ENCODE data around the gene TGIF2.

Gene TGIF2

DNA sequence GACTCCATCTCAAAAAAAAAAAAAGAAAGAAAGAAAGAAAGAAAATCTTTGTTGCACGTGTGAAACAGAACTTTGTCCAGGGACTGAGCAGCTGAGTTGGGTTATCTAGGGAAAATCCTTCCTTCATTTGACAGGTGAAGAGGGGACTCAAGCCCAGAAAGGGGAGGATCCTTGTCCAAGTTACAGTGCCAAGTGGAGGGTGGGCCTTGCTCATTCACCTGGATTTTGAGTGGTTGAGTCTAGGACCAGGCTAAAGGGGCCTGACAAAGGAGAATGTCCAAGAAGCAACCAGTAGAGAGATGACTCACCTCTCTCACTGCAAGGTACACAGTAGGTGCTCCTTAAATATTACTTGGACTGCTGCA lies 2.7 kb downstream of the TGIF2 start:
- no peaks in the 10 kb centered on the region for H3K27me3 Mint-ChIP-seq
- no peak for ATAC-seq (replicated peaks; ENCODE audit: extremely low read depth, poor library complexity, severe bottlenecking)
- H3K4me3 Mint-ChIP-seq, result no peak overlapping the region

DNA sequence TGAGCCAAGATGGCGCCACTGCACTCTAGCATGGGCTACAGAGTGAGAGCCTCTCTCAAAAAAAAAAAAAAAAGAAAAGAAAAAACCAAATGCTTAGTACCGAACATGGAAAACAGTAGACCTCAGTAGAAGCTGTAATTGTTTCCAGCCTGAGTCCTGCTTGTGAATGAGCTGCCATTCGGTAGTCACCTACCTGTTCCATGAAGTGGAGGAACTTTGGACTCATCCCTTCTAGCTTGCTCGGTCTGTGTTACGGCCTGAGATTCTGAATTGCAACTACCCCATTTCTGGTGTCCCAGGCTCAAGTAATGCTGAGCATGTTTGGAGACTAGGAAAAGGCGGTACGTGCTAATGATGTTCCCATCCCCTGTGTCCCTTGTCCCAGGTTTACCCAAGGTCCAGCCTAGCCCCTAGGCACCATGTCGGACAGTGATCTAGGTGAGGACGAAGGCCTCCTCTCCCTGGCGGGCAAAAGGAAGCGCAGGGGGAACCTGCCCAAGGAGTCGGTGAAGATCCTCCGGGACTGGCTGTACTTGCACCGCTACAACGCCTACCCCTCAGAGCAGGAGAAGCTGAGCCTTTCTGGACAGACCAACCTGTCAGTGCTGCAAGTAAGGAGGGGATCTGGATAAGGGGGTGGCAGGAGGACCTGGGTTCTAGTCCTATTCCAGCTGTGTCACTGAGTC lies 5.1 kb downstream of the TGIF2 start:
- no peak for DNase-seq (ENCODE audit: low spot score in 2 of 2)
- Mint-ChIP-seq H3K9me3 (no peaks in the 10 kb centered on the region), H3K4me3 (no peak overlapping the region), H3K27ac (ENCODE audit: low read depth) (no peak overlapping the region), H3K27me3 (no peaks in the 10 kb centered on the region), H3K36me3 (ENCODE audit: insufficient read depth) (peaks cover 51% of the 10 kb centered on the region), H3K4me1 (peaks cover 27% of the 10 kb centered on the region)
- no peak for ATAC-seq (replicated peaks; ENCODE audit: extremely low read depth, poor library complexity, severe bottlenecking)

More for the DNA sequence above, 2.7 kb downstream of the TGIF2 start:
- no peaks in the 10 kb centered on the region for H3K9me3 Mint-ChIP-seq
- H3K36me3 Mint-ChIP-seq (ENCODE audit: insufficient read depth), result peaks cover 47% of the 10 kb centered on the region
- peak overlapping the region; percentile 93 for H3K27ac Mint-ChIP-seq (ENCODE audit: low read depth)
- DNase-seq (ENCODE audit: low spot score in 2 of 2), result no peak
- H3K4me1 Mint-ChIP-seq, result peaks cover 41% of the 10 kb centered on the region

DNA sequence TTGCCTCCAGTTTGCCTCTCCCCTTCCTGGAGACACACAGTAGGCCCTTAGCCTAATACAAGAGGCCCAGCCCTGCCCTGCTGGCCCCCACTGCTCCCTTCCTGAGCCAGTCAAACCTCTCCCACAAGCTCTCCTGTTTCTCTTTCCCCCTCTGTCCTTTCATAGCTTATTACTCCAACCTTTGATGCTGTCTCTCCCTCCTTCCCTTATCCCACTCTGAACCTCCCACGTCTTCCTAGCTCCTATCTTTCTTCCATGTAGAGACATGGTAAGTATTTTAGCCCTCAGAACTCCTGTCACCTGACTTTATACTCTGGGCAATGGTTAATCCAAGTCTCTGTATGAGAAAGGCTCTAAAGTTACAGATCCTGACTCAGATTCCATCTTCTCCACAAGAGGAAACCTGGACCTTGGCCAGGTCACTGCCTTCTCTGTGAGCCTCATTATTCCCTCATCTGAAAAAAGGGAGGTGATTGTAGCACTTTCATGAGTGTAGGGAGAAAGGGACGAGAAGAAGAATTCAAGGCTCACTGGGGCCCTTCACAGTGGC lies 6.7 kb downstream of the TGIF2 start:
- Mint-ChIP-seq H3K4me1 (peaks cover 24% of the 10 kb centered on the region), H3K4me3 (peak overlapping the region; percentile 13), H3K27me3 (no peaks in the 10 kb centered on the region), H3K9me3 (no peaks in the 10 kb centered on the region), H3K36me3 (ENCODE audit: insufficient read depth) (peaks cover 48% of the 10 kb centered on the region), H3K27ac (ENCODE audit: low read depth) (no peak overlapping the region)
- DNase-seq (ENCODE audit: low spot score in 2 of 2) (no peak), ATAC-seq (replicated peaks; ENCODE audit: extremely low read depth, poor library complexity, severe bottlenecking) (no peak)

DNA sequence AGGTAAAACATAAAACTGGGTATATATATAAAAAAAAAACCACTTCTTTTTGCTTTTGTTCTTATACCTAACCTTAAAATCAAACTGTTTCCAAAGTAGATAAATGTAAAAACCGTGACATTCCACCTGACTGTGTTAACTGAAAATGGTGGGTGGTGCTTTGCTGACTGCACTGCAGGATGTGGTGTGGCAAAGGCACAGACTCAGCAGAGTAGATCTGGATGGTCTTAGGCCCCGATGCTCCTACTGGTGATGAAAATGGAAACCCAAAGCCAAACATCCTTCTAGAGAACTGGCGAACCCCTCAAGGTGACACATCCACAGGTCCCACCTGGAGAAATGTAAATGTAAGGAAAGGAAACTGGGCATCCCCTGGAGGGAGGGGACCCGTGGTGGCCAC lies 8.9 kb downstream of the TGIF2 start:
- H3K27me3 Mint-ChIP-seq, result no peaks in the 10 kb centered on the region
- peaks cover 37% of the 10 kb centered on the region for H3K36me3 Mint-ChIP-seq (ENCODE audit: insufficient read depth)
- no peak overlapping the region for H3K4me3 Mint-ChIP-seq
- peak overlapping the region; percentile 73 for H3K27ac Mint-ChIP-seq (ENCODE audit: low read depth)
- H3K4me1 Mint-ChIP-seq, result peaks cover 18% of the 10 kb centered on the region
- ATAC-seq (replicated peaks; ENCODE audit: extremely low read depth, poor library complexity, severe bottlenecking) (peak; percentile 67), DNase-seq (ENCODE audit: low spot score in 2 of 2) (no peak)
- no peaks in the 10 kb centered on the region for H3K9me3 Mint-ChIP-seq

DNA sequence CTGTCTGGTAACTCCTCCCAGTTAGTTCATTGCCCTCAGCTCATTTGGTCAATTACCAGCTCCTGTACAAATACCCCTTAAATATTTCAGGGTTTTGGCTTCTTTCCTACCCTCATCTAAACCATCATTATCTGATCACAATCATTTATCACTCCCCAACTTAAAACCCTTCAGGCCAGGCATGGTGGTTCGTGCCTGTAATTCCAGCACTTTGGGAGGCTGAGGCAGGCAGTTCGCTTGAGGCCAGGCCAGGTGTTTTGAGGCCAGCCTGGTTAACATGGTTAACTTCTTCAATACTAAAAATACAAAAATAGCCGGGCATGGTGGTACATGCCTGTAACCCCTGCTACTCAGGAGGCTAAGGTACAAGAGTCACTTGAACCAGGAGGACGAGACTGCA lies 9.4 kb downstream of the TGIF2 start:
- H3K4me3 Mint-ChIP-seq, result no peak overlapping the region
- no peaks in the 10 kb centered on the region for H3K27me3 Mint-ChIP-seq
- no peaks in the 10 kb centered on the region for H3K9me3 Mint-ChIP-seq
- peak overlapping the region; percentile 73 for H3K27ac Mint-ChIP-seq (ENCODE audit: low read depth)
- DNase-seq (ENCODE audit: low spot score in 2 of 2) (no peak), ATAC-seq (replicated peaks; ENCODE audit: extremely low read depth, poor library complexity, severe bottlenecking) (no peak)
- peaks cover 37% of the 10 kb centered on the region for H3K36me3 Mint-ChIP-seq (ENCODE audit: insufficient read depth)
- H3K4me1 Mint-ChIP-seq, result peaks cover 21% of the 10 kb centered on the region

DNA sequence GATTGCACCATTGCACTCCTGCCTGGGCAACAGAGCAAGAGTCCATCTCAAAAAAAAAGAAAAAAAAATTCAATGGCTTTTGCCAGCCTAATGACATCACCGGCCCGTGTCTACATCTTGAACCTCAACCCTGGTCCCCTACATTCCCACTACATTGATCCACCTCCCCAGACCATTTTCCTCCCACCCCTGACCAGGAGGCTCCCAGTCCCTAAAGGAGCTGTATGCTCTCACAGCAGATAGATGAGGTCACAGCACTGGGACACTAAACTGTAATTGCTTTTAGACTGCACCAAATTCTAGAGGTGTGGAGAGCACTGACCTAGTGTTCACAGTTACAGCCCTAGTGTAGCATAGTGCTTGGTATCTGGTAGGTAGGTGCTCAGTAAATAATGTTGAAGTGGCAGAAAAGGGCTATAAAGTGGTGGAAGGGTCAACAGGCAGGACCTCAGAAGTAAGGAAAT lies 10.7 kb downstream of the TGIF2 start:
- no peak for DNase-seq (ENCODE audit: low spot score in 2 of 2)
- no peaks in the 10 kb centered on the region for H3K9me3 Mint-ChIP-seq
- H3K4me1 Mint-ChIP-seq, result peaks cover 21% of the 10 kb centered on the region
- no peak overlapping the region for H3K27ac Mint-ChIP-seq (ENCODE audit: low read depth)
- H3K36me3 Mint-ChIP-seq (ENCODE audit: insufficient read depth), result peaks cover 29% of the 10 kb centered on the region
- ATAC-seq (replicated peaks; ENCODE audit: extremely low read depth, poor library complexity, severe bottlenecking), result no peak
- no peaks in the 10 kb centered on the region for H3K27me3 Mint-ChIP-seq
- no peak overlapping the region for H3K4me3 Mint-ChIP-seq

DNA sequence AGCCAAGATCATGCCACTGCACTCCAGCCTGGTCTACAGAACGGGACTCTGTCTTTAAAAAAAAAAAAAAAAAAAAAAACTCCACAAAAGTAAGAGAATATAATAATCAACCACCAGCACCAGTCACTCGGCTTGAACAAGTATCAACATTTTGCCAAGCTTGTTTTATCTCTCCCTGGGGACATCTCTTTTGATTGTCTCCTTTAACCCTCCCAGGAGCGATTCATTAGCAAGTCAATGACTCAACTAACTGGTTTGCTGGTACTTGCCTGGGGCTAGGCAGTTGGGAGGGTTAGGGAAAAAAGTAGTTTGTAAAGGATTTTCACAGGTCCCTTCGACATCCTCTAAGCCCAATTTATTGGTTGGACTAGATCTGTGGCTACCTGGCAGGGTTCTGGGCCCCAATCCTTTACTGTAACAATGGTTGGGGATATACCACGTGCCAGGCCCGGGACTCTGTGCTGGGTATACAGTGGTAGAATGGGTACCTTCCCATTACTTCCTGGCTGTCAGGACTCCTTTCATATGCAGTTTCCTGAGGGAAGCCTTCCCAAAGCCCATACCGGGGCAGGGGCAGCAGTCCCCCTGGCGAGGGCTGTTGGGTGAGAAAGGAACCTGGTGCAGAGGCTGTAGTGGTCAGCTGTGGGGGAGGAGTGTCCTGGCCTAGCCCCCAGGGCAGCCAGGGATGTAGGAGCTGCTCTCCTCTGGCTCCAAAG lies 12.2 kb downstream of the TGIF2 start:
- Mint-ChIP-seq H3K27me3 (no peaks in the 10 kb centered on the region), H3K27ac (ENCODE audit: low read depth) (no peak overlapping the region), H3K4me1 (peaks cover 14% of the 10 kb centered on the region), H3K4me3 (no peak overlapping the region), H3K9me3 (no peaks in the 10 kb centered on the region), H3K36me3 (ENCODE audit: insufficient read depth) (peaks cover 21% of the 10 kb centered on the region)
- ATAC-seq (replicated peaks; ENCODE audit: extremely low read depth, poor library complexity, severe bottlenecking) (no peak), DNase-seq (ENCODE audit: low spot score in 2 of 2) (no peak)

DNA sequence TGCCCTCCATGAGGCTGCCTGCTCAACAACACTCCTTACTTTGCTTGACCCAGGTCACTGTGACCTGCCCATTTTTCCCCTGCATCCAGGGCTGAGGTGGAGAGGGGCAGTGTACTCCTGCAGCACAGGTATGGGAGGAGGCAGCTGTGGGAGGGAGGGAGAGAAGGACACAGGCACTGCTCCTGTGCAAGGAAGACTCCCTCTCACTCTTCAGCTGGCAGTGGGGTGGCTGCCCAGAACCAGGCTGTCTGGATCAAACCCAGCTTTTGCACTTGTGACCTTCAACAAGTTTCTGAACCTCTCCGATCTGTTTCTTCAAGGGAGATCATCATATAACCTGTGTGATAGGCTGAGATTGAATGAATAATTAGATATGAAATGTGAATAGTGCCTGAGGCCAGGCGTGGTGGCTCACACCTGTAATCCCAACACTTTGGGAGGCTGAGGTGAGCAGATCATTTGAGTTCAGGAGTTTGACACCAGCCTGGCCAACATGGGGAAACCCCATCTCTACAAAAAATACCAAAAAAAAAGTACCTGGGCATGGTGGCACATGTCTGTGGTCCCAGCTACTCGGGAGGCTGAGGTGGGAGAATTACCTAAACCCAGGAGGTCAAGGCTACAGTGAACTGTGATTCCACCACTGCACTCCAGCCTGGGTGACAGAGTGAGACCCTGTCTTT lies 14.1 kb downstream of the TGIF2 start:
- H3K36me3 Mint-ChIP-seq (ENCODE audit: insufficient read depth), result peaks cover 18% of the 10 kb centered on the region
- no peaks in the 10 kb centered on the region for H3K9me3 Mint-ChIP-seq
- no peak for DNase-seq (ENCODE audit: low spot score in 2 of 2)
- H3K4me3 Mint-ChIP-seq, result no peak overlapping the region
- H3K27ac Mint-ChIP-seq (ENCODE audit: low read depth), result no peak overlapping the region
- no peaks in the 10 kb centered on the region for H3K27me3 Mint-ChIP-seq
- peaks cover 26% of the 10 kb centered on the region for H3K4me1 Mint-ChIP-seq
- ATAC-seq (replicated peaks; ENCODE audit: extremely low read depth, poor library complexity, severe bottlenecking), result no peak

DNA sequence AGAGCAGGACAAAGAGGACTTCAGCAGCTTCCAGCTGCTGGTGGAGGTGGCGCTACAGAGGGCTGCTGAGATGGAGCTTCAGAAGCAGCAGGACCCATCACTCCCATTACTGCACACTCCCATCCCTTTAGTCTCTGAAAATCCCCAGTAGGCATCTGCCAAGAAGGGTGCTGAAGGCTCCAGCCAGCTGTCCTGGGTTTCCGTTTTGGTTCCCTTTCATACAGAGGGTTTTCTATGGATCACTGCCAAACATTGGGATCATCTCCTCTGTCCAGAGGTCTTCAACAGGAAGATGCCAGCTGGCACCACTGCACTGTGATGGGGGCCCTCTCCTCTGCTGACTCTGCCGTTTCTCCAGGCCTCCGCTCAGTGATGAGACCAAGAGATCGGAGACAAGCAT lies 17.9 kb downstream of the TGIF2 start:
- Mint-ChIP-seq H3K4me1 (peaks cover 46% of the 10 kb centered on the region), H3K36me3 (ENCODE audit: insufficient read depth) (peaks cover 15% of the 10 kb centered on the region), H3K27me3 (no peaks in the 10 kb centered on the region), H3K9me3 (no peaks in the 10 kb centered on the region), H3K4me3 (no peak overlapping the region), H3K27ac (ENCODE audit: low read depth) (peak overlapping the region; percentile 25)
- DNase-seq (ENCODE audit: low spot score in 2 of 2), result no peak
- ATAC-seq (replicated peaks; ENCODE audit: extremely low read depth, poor library complexity, severe bottlenecking), result no peak

DNA sequence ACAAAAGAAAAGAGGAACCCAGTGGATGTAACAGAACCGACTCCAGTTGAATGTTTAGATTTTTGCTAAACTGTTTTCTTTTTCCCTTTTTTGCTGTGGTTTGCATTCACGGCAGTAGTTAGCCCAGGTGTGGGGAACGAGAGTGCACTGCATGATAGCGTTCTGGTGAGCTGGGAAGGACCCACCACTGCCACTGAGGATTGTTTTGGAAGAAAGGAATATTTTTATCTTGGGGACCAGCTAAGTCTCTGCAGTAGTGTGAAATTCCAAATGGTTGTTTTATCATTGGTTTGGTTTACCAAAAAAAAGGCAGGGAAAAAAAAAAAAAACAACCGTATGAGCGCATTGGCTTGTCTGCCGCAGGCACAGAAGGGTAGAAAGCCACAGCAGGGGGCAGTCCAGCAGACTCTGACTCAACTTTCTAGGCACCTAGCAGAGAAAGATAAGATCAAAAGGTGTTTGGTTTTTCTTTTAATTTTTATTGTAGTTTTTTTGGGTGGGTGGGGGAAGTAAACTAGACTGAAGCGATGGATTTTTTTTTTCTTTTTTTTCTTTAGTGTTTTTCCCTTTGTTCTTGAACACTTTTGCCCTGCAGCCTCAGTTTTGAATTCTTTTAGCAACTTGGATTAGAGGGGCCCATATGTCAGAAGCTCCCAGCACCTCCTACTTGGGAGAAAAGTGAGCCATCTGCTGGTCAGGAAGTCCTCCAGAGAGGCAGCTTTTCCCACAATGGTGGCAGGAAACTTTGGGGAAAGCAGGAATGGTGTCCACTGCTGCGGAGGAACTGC lies 18.7 kb downstream of the TGIF2 start:
- Mint-ChIP-seq H3K4me3 (no peak overlapping the region), H3K9me3 (no peaks in the 10 kb centered on the region), H3K27me3 (no peaks in the 10 kb centered on the region), H3K4me1 (peaks cover 42% of the 10 kb centered on the region), H3K27ac (ENCODE audit: low read depth) (peak overlapping the region; percentile 85), H3K36me3 (ENCODE audit: insufficient read depth) (peaks cover 15% of the 10 kb centered on the region)
- DNase-seq (ENCODE audit: low spot score in 2 of 2) (no peak), ATAC-seq (replicated peaks; ENCODE audit: extremely low read depth, poor library complexity, severe bottlenecking) (peak; percentile 17)

DNA sequence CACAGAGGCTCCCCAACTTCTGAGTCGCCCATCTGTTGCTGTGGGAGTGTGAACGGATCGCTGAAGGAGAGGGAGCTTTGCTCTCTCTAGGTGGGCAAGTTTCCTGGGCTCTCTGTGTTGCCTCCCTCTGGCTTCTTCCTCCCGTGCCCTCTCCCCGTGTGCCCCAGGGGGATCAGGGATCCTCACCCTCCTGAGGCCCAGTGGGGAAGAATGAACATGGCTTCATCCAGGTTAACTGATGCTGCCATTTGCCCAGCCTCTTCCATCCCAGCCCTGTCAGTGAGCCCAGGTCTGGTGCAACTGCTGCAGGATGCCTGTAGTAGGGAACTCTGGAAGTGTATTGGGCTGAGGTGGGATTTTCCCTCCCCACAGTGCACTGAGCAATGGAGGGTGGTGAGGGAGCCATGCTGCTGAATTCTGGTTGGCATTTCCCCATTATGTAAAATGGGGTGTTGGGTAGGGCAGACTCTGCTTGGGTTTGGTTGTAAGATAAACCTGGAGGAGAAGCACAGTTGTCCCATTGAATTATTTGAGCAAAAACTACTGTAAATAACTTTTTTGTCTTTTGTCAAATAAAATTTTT lies 20.0 kb downstream of the TGIF2 start:
- H3K4me3 Mint-ChIP-seq, result no peak overlapping the region
- H3K27me3 Mint-ChIP-seq, result no peaks in the 10 kb centered on the region
- ATAC-seq (replicated peaks; ENCODE audit: extremely low read depth, poor library complexity, severe bottlenecking) (no peak), DNase-seq (ENCODE audit: low spot score in 2 of 2) (no peak)
- H3K9me3 Mint-ChIP-seq, result no peaks in the 10 kb centered on the region
- H3K4me1 Mint-ChIP-seq, result peaks cover 36% of the 10 kb centered on the region
- peaks cover 15% of the 10 kb centered on the region for H3K36me3 Mint-ChIP-seq (ENCODE audit: insufficient read depth)
- H3K27ac Mint-ChIP-seq (ENCODE audit: low read depth), result peak overlapping the region; percentile 85

DNA sequence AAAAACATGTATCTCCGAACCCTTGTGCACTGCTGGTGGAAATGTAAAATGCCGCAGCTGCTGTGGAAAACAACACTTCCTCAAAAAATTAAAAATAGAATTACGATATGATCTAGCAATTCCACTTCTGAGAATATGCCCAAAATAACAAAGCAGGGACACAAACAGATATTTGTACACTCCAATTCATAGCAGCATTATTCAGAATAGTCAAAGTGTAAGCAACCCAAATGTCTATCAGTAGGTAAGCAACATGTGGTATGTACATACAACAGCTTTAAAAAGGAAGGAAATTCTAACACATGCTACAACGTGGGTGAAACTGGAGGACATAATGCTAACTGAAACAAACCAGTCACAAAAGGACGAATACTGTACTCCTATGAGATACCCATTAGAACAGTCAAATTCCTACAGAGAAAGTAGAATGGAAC lies 26.5 kb downstream of the TGIF2 start:
- no peak for ATAC-seq (replicated peaks; ENCODE audit: extremely low read depth, poor library complexity, severe bottlenecking)
- Mint-ChIP-seq H3K36me3 (ENCODE audit: insufficient read depth) (peaks cover 2% of the 10 kb centered on the region), H3K4me1 (peaks cover 22% of the 10 kb centered on the region), H3K27me3 (no peaks in the 10 kb centered on the region), H3K9me3 (no peaks in the 10 kb centered on the region), H3K27ac (ENCODE audit: low read depth) (no peak overlapping the region), H3K4me3 (no peak overlapping the region)
- no peak for DNase-seq (ENCODE audit: low spot score in 2 of 2)

All from central memory CD8-positive, alpha-beta T cell (primary cell).